Right atrium auricular region (tissue), 2 donors: Measurements from ENCODE around the gene CHP2. TPM values are rescaled to one million over a fixed set of nuclear protein-coding genes. Genes with fewer than 3 reads are reported as not detected.
"Not testable (repeated sequence)": the region's sequence is repeated elsewhere in the genome, so short reads cannot be mapped to it uniquely, and the experiment has no call there.

Experiments
- DNase-seq: peaks from one replicate; pipeline ENCODE4 v3.0.0-alpha.2; 2019; ENCODE audit warnings: low spot score
- H3K27ac ChIP-seq, 2 donors: fragments of 200-600 bp; sonication (generic); 1 replicate in 1 of 2; 2 replicates in 1 of 2; pipeline ENCODE4 v1.5.1; 2016 to 2019
- H3K27me3 ChIP-seq, 2 donors: fragments of 200-600 bp; sonication (generic); one replicate each; pipeline versions ENCODE4 v1.5.1 to v1.6.0; 2017 to 2019
- H3K36me3 ChIP-seq: fragments of 200-600 bp; sonication (generic); one replicate; pipeline ENCODE4 v1.5.1; 2016
- H3K4me1 ChIP-seq, 2 donors: fragments of 200-600 bp; sonication (generic); one replicate each; pipeline versions ENCODE4 v1.5.1 to v1.6.0; 2017 to 2019
- H3K4me3 ChIP-seq, 2 donors: fragments of 200-600 bp; sonication (generic); 1 replicate in 1 of 2; 2 replicates in 1 of 2; pipeline ENCODE4 v1.5.1; 2017 to 2019; ENCODE audit warnings: mild to moderate bottlenecking in 1 of 2, moderate library complexity in 1 of 2
- H3K9me3 ChIP-seq, 2 donors: fragments of 200-600 bp; sonication (generic); one replicate each; pipeline ENCODE4 v1.5.1; 2019
- total RNA-seq, 2 donors: library from RNA; depleted of rRNA; stranded (reverse); fragments of >200 nt; gene quantifications; one replicate each; pipeline ENCODE4 v1.1.0, GENCODE V29; 2016
- TF ChIP-seq, protein P1 (sequence below), 2 donors: fragments of 200-600 bp; sonication (generic); IDR thresholded peaks; one replicate each; pipeline ENCODE4 v1.5.1; 2019; ENCODE audit warnings: antibody characterized with exemption in 2 of 2

The CHP2 gene
- total RNA-seq, 2 donors from 2014 or later = not detected

GRCh38 chr16:23739516-23739915 lies 15.3 kb upstream of the CHP2 start:
- TF ChIP-seq, protein P1, sequence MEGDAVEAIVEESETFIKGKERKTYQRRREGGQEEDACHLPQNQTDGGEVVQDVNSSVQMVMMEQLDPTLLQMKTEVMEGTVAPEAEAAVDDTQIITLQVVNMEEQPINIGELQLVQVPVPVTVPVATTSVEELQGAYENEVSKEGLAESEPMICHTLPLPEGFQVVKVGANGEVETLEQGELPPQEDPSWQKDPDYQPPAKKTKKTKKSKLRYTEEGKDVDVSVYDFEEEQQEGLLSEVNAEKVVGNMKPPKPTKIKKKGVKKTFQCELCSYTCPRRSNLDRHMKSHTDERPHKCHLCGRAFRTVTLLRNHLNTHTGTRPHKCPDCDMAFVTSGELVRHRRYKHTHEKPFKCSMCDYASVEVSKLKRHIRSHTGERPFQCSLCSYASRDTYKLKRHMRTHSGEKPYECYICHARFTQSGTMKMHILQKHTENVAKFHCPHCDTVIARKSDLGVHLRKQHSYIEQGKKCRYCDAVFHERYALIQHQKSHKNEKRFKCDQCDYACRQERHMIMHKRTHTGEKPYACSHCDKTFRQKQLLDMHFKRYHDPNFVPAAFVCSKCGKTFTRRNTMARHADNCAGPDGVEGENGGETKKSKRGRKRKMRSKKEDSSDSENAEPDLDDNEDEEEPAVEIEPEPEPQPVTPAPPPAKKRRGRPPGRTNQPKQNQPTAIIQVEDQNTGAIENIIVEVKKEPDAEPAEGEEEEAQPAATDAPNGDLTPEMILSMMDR (IDR thresholded peaks at IDR 0.05) = no peak
- H3K4me1 ChIP-seq = no peaks in the 10 kb centered on the region
- DNase-seq = no peak
- no peak overlapping the region for H3K4me3 ChIP-seq
- H3K27me3 ChIP-seq = no peaks in the 10 kb centered on the region
- H3K9me3 ChIP-seq = no peaks in the 10 kb centered on the region
- H3K36me3 ChIP-seq = no peaks in the 10 kb centered on the region
- H3K27ac ChIP-seq = no peak overlapping the region

- Histone ChIP-seq H3K27me3 (no peaks in the 10 kb centered on the region), H3K9me3 (no peaks in the 10 kb centered on the region), H3K36me3 (no peaks in the 10 kb centered on the region), H3K4me3 (no peak overlapping the region), H3K27ac (no peak overlapping the region), H3K4me1 (no peaks in the 10 kb centered on the region)
- DNase-seq = no peak
- TF ChIP-seq, protein P1 (IDR thresholded peaks at IDR 0.05) = no peak
These were observed 13.0 kb upstream of the CHP2 start for GRCh38 chr16:23741675-23742303.

DNA sequence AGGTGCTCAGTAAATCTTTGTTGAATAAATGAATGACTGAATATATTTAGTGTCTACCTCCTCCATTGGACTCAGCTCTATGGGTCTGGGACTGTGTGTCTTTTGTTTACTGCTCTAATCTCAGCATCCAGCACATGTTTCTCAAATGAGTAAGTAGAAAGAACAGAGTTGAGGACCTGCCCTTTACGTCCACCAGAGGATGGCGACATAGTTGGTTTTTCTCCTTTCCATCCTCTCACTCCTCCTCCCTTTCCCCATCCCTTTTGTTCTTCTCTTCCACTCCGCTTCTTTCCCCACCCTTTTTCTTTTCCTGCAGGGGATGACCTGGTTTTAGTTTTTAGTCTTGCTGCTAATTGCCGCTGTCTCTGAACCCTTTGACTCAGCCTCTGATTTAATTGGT lies 12.1 kb upstream of the CHP2 start:
- no peaks in the 10 kb centered on the region for H3K36me3 ChIP-seq
- H3K4me3 ChIP-seq = no peak overlapping the region
- H3K9me3 ChIP-seq = no peaks in the 10 kb centered on the region
- no peaks in the 10 kb centered on the region for H3K4me1 ChIP-seq
- H3K27ac ChIP-seq = no peak overlapping the region
- TF ChIP-seq, protein P1 (IDR thresholded peaks at IDR 0.05) = no peak
- H3K27me3 ChIP-seq = no peaks in the 10 kb centered on the region
- DNase-seq = no peak

GRCh38 chr16:23745263-23745662 lies 9.6 kb upstream of the CHP2 start:
- H3K4me3 ChIP-seq = no peak overlapping the region
- H3K27me3 ChIP-seq = no peaks in the 10 kb centered on the region
- no peak overlapping the region for H3K27ac ChIP-seq
- H3K4me1 ChIP-seq = no peaks in the 10 kb centered on the region
- no peaks in the 10 kb centered on the region for H3K9me3 ChIP-seq
- DNase-seq = no peak
- H3K36me3 ChIP-seq = no peaks in the 10 kb centered on the region
- TF ChIP-seq, protein P1 (IDR thresholded peaks at IDR 0.05) = no peak

DNA sequence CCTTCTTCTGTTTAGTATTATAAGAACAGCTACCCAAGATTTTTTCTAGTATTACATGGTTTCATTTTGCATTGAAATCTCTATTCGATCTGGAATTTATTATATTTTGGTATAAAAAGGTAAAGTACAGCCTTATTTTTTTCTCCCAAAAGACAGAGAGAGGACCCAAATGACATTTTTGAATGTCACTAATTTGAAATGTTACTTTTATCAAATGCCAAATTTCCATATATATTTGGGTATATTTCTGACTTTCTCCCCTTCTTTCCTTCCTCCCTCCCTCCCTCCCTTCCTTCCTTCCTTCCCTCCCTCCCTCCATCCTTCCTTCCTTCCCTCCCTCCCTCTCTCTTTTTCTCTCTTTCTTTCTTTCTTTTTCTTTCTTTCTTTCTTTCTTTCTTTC lies 6.2 kb upstream of the CHP2 start:
- Histone ChIP-seq H3K27ac (no peak overlapping the region), H3K4me1 (no peaks in the 10 kb centered on the region), H3K36me3 (no peaks in the 10 kb centered on the region), H3K4me3 (no peak overlapping the region), H3K27me3 (no peaks in the 10 kb centered on the region), H3K9me3 (no peaks in the 10 kb centered on the region)
- no peak for DNase-seq
- TF ChIP-seq, protein P1 (IDR thresholded peaks at IDR 0.05) = no peak

- H3K27ac ChIP-seq, H3K4me3 ChIP-seq, H3K36me3 ChIP-seq, H3K9me3 ChIP-seq: not testable (repeated sequence)
- Histone ChIP-seq H3K4me1 (peaks cover 0 to 11% of the 10 kb centered on the region in 2 donors), H3K27me3 (peaks cover 12 to 13% of the 10 kb centered on the region in 2 donors)
- peak; percentile 7 for DNase-seq
These were observed 3.8 kb upstream of the CHP2 start for GRCh38 chr16:23751053-23751452.
